ENCODE measurements around the gene IMPG1. TPM values are rescaled to one million over a fixed set of nuclear protein-coding genes. Genes with fewer than 3 reads are reported as not detected.
A peak's percentile ranks its signal among the peaks of the same experiment; 100 is the strongest.

IMPG1 gene
- total and polyA plus RNA-seq, 2 of the 8 experiments (the other 6 are each of a cell fraction or from before 2014, with no cell fraction given), result 0.02 TPM; not detected in 1

- CTCF ChIA-PET (ENCODE audit: partially characterized antibody), result interaction anchor here (0.6 to 5.7 kb wide), 41 partner anchors 9 to 1530 kb away, joined by 3 to 84 read pairs (median 4); no protein-coding TSS in a partner anchor
- no peak overlapping the region for H3K27ac ChIP-seq (ENCODE audit: low read depth, low read length)
- TF ChIP-seq, protein P1, sequence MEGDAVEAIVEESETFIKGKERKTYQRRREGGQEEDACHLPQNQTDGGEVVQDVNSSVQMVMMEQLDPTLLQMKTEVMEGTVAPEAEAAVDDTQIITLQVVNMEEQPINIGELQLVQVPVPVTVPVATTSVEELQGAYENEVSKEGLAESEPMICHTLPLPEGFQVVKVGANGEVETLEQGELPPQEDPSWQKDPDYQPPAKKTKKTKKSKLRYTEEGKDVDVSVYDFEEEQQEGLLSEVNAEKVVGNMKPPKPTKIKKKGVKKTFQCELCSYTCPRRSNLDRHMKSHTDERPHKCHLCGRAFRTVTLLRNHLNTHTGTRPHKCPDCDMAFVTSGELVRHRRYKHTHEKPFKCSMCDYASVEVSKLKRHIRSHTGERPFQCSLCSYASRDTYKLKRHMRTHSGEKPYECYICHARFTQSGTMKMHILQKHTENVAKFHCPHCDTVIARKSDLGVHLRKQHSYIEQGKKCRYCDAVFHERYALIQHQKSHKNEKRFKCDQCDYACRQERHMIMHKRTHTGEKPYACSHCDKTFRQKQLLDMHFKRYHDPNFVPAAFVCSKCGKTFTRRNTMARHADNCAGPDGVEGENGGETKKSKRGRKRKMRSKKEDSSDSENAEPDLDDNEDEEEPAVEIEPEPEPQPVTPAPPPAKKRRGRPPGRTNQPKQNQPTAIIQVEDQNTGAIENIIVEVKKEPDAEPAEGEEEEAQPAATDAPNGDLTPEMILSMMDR (IDR thresholded peaks at IDR 0.05; ENCODE audit: control extremely low read depth in 1 of 3, insufficient read depth in 1 of 3, low read depth in 1 of 3, low read length in 3 of 3), result peak; percentile 69 to 88 (median 80)
- TF ChIP-seq TAF7 (optimal IDR thresholded peaks at IDR 0.05; ENCODE audit: borderline replicate concordance, low read depth, low read length), result no peak
- TF ChIP-seq TAF1 (IDR thresholded peaks at IDR 0.05; ENCODE audit: low read depth, low read length), result no peak
- TF ChIP-seq TEAD4 (IDR thresholded peaks at IDR 0.05; ENCODE audit: low read depth, low read length), result peak; percentile 89
- no peak for TF ChIP-seq HDAC2 (IDR thresholded peaks at IDR 0.05; ENCODE audit: borderline replicate concordance in 1 of 2, low read depth in 2 of 2, low read length in 2 of 2)
- TF ChIP-seq NANOG (IDR thresholded peaks at IDR 0.05; ENCODE audit: insufficient read depth, low read depth, low read length, poor library complexity, severe bottlenecking), result no peak
- TF ChIP-seq SUZ12 (IDR thresholded peaks at IDR 0.05; ENCODE audit: low read length), result no peak
- peak; percentile 94 to 96 for TF ChIP-seq RAD21 (IDR thresholded peaks at IDR 0.05 in 1 of 2, conservative IDR thresholded peaks at IDR 0.05 in 1 of 2; ENCODE audit: low read depth in 2 of 2, low read length in 2 of 2)
- TF ChIP-seq PHF8 (conservative IDR thresholded peaks at IDR 0.05; ENCODE audit: low read depth, low read length), result no peak
These were observed 140.4 kb downstream of the IMPG1 start for GRCh38 chr6:75932067-75932466.

More at GRCh38 chr6:75932067-75932466, 140.4 kb downstream of the IMPG1 start:
- Histone ChIP-seq H3K9me3 (ENCODE audit: insufficient read depth in 2 of 2, low read depth in 1 of 2, low read length in 1 of 2) (no peaks in the 10 kb centered on the region), H4K5ac (ENCODE audit: insufficient read length, low read depth, low read length) (no peak overlapping the region), H2BK5ac (ENCODE audit: low read depth, low read length) (no peak overlapping the region), H3K4me3 (ENCODE audit: extremely low read depth in 1 of 4, insufficient read depth in 2 of 4, low read depth in 3 of 4, low read length in 4 of 4) (no peak overlapping the region), H4K20me1 (replicated peaks in 1 of 2; ENCODE audit: control insufficient read depth in 1 of 2, insufficient read depth in 2 of 2, low read length in 2 of 2) (no peaks in the 10 kb centered on the region), H2AFZ (ENCODE audit: low read length) (no peak overlapping the region), H2BK12ac (ENCODE audit: low read depth, low read length) (no peak overlapping the region), H3K4me2 (ENCODE audit: insufficient read depth in 1 of 2, low read depth in 2 of 2, low read length in 2 of 2) (no peak overlapping the region), H2BK20ac (ENCODE audit: low read length) (no peak overlapping the region), H3K79me2 (ENCODE audit: control insufficient read depth in 1 of 2, insufficient read depth in 2 of 2, low read length in 2 of 2) (no peaks in the 10 kb centered on the region), H2BK120ac (replicated peaks; ENCODE audit: low read depth, low read length) (no peak overlapping the region), H3K9ac (replicated peaks in 1 of 4; ENCODE audit: extremely low read depth in 1 of 4, low read depth in 3 of 4, low read length in 3 of 4) (no peak overlapping the region), H3K36me3 (ENCODE audit: control insufficient read depth in 2 of 4, insufficient read depth in 4 of 4, low read length in 3 of 4) (no peaks in the 10 kb centered on the region), H3K79me1 (ENCODE audit: low read depth, low read length) (no peaks in the 10 kb centered on the region), H2BK15ac (ENCODE audit: low read length) (no peak overlapping the region), H3K23me2 (ENCODE audit: low read depth, low read length) (no peaks in the 10 kb centered on the region), H3K27me3 (replicated peaks in 1 of 4; ENCODE audit: control insufficient read depth in 3 of 4, extremely low read depth in 1 of 4, insufficient read depth in 3 of 4, low read length in 3 of 4) (peaks cover 0 to 9% (median 2%) of the 10 kb centered on the region in 4 experiments; a peak in 3 of 7 replicates), H3K56ac (replicated peaks; ENCODE audit: insufficient read length, low read depth, low read length) (no peak overlapping the region), H3K14ac (ENCODE audit: insufficient read length) (no peak overlapping the region), H3K4ac (replicated peaks; ENCODE audit: insufficient read length, low read depth, low read length) (no peak overlapping the region), H3K18ac (ENCODE audit: extremely low read depth, low read length) (no peak overlapping the region), H3K23ac (ENCODE audit: insufficient read length) (no peak overlapping the region), H4K91ac (replicated peaks; ENCODE audit: insufficient read length, low read length) (no peak overlapping the region), H3K4me1 (replicated peaks in 1 of 4; ENCODE audit: control insufficient read depth in 3 of 4, insufficient read depth in 4 of 4, low read length in 3 of 4) (peaks cover 0 to 2% (median 0%) of the 10 kb centered on the region in 4 experiments; a peak in 2 of 7 replicates), H2AK5ac (ENCODE audit: low read depth, low read length) (no peak overlapping the region), H4K8ac (ENCODE audit: extremely low read depth, insufficient read depth, low read length) (no peak overlapping the region)
- 44% methylated on average over 5 of the region's 5 CpGs; no CpG with 5 or more reads in 1 of the 2 experiments for WGBS, 2 experiments (ENCODE audit: extremely low coverage in 1 of 2, insufficient coverage in 1 of 2, insufficient read length in 1 of 2, insufficient replicate concordance in 2 of 2, low coverage in 1 of 2, low lambda C conversion rate in 2 of 2, missing lambda C conversion rate in 1 of 2)
- POLR2A ChIA-PET (ENCODE audit: partially characterized antibody), result interaction anchor here (1.0 kb wide), 1 partner anchor 235 kb away, joined by 3 read pairs; no protein-coding TSS in a partner anchor
- DNase-seq (ENCODE audit: low read depth in 1 of 2, low spot score in 2 of 2) (peak in 1 of 2 experiments; percentile 77), FAIRE-seq (peak; percentile 55)
